Choroid plexus epithelial cell (primary cell): Measurements from ENCODE around the gene XXYLT1.
"Not testable (repeated sequence)": the region's sequence is repeated elsewhere in the genome, so short reads cannot be mapped to it uniquely, and the experiment has no call there.

Experiments
- DNase-seq: peaks from one replicate; pipeline ENCODE4 v3.0.0-alpha.2; 2010; ENCODE audit warnings: low read depth
- H3K4me3 ChIP-seq: 2 replicates; pipeline ENCODE4 v1.5.1; 2011; ENCODE audit warnings: low read depth, mild to moderate bottlenecking, control low read depth, low read length, moderate library complexity
- CTCF ChIP-seq: conservative IDR thresholded peaks from 2 replicates; pipeline ENCODE4 v1.5.1; 2011; ENCODE audit warnings: low read depth, mild to moderate bottlenecking, control low read depth, inconsistent platforms, low read length, moderate library complexity

XXYLT1 gene

GRCh38 chr3:195112361-195112791 is 158.6 kb downstream of the XXYLT1 start:
- H3K4me3 ChIP-seq = no peak overlapping the region
- no peak for DNase-seq
- TF ChIP-seq CTCF = no peak

- no peak overlapping the region for H3K4me3 ChIP-seq
- DNase-seq = no peak
- no peak for TF ChIP-seq CTCF
These were observed 159.2 kb downstream of the XXYLT1 start for GRCh38 chr3:195111766-195112165.

GRCh38 chr3:195111319-195111705 is 159.6 kb downstream of the XXYLT1 start:
- H3K4me3 ChIP-seq = no peak overlapping the region
- TF ChIP-seq CTCF = no peak
- no peak for DNase-seq

GRCh38 chr3:195110647-195111318 is 160.2 kb downstream of the XXYLT1 start:
- no peak overlapping the region for H3K4me3 ChIP-seq
- TF ChIP-seq CTCF = no peak
- DNase-seq = peak; percentile 25

GRCh38 chr3:195109098-195109657 is 161.8 kb downstream of the XXYLT1 start:
- DNase-seq = no peak
- TF ChIP-seq CTCF = no peak
- no peak overlapping the region for H3K4me3 ChIP-seq

GRCh38 chr3:195107593-195107992 is 163.4 kb downstream of the XXYLT1 start:
- DNase-seq = no peak
- no peak for TF ChIP-seq CTCF
- no peak overlapping the region for H3K4me3 ChIP-seq

- H3K4me3 ChIP-seq, DNase-seq: not testable (repeated sequence)
These were observed 163.9 kb downstream of the XXYLT1 start for GRCh38 chr3:195107031-195107430.
